CD4-positive, CD25-positive, alpha-beta regulatory T cell (primary cell): Measurements from ENCODE around the gene ZFP57. TPM values are rescaled to one million over a fixed set of nuclear protein-coding genes. Genes with fewer than 3 reads are reported as not detected.

Experiments
- ATAC-seq, 2 donors: fragments of 150-1000 bp; cut with Tn5 transposase; one replicate each; pipeline ENCODE4 v1.10.0; 2021; ENCODE audit warnings: low read depth in 2 of 2, moderate number of reproducible peaks in 2 of 2, moderate library complexity in 1 of 2
- DNase-seq, 3 donors: peaks; one replicate each; pipeline versions ENCODE4 v3.0.0 to v3.0.0-alpha.2; 2012 to 2022; ENCODE audit warnings: mixed read lengths in 1 of 3
- H3K27ac ChIP-seq: one replicate; pipeline ENCODE4 v1.7.0; 2013; ENCODE audit warnings: mild to moderate bottlenecking, low read length; ENCODE audit not compliant: insufficient read depth, poor library complexity, severe bottlenecking
- H3K27me3 ChIP-seq: one replicate; pipeline ENCODE4 v1.7.0; 2013; ENCODE audit warnings: low read length; ENCODE audit not compliant: control insufficient read depth, insufficient read depth
- H3K36me3 ChIP-seq: one replicate; pipeline ENCODE4 v1.7.0; 2013; ENCODE audit warnings: mild to moderate bottlenecking, low read length, moderate library complexity; ENCODE audit not compliant: control insufficient read depth, insufficient read depth
- H3K4me1 ChIP-seq: 2 replicates; pipeline ENCODE4 v1.7.0; 2013; ENCODE audit warnings: mild to moderate bottlenecking, low read length; ENCODE audit not compliant: insufficient read depth, control insufficient read depth, poor library complexity, severe bottlenecking
- H3K4me3 ChIP-seq: one replicate; pipeline ENCODE4 v1.7.0; 2013; ENCODE audit warnings: low read depth, mild to moderate bottlenecking, low read length, moderate library complexity
- H3K9me3 ChIP-seq, 2 experiments: 1 replicate in 1 of 2; 2 replicates in 1 of 2; pipeline ENCODE4 v1.7.0; 2013; ENCODE audit warnings: low read length in 2 of 2, mild to moderate bottlenecking in 1 of 2, moderate library complexity in 1 of 2; ENCODE audit not compliant: control insufficient read depth in 2 of 2
- H3K27ac Mint-ChIP-seq, 3 donors: one replicate each; pipeline ENCODE4 v1.8.0; 2020 to 2022; ENCODE audit warnings: mild to moderate bottlenecking in 3 of 3, mixed read lengths in 3 of 3, moderate library complexity in 2 of 3
- H3K27me3 Mint-ChIP-seq: one replicate; pipeline ENCODE4 v1.8.0; 2022; ENCODE audit warnings: mild to moderate bottlenecking, mixed read lengths
- H3K36me3 Mint-ChIP-seq: one replicate; pipeline ENCODE4 v1.8.0; 2020; ENCODE audit warnings: mixed read lengths
- H3K4me1 Mint-ChIP-seq, 4 donors: one replicate each; pipeline ENCODE4 v1.8.0; 2020 to 2022; ENCODE audit warnings: mixed read lengths in 4 of 4, mild to moderate bottlenecking in 1 of 4
- H3K4me3 Mint-ChIP-seq, 4 donors: one replicate each; pipeline ENCODE4 v1.8.0; 2020 to 2022; ENCODE audit warnings: mild to moderate bottlenecking in 4 of 4, mixed read lengths in 4 of 4, moderate library complexity in 3 of 4
- H3K9me3 Mint-ChIP-seq, 7 donors: one replicate each; pipeline ENCODE4 v1.8.0; 2020 to 2022; ENCODE audit warnings: mixed read lengths in 7 of 7, mild to moderate bottlenecking in 3 of 7, moderate library complexity in 2 of 7
- polyA plus RNA-seq, 4 donors: library from polyadenylated mRNA; unstranded; fragments of 300-500 nt; fragmentation: Illumina TruSeq; gene quantifications; one replicate each; pipeline ENCODE4 v1.2.3, GENCODE V29; 2021
- total RNA-seq: library from RNA; stranded (reverse); gene quantifications from one replicate; pipeline ENCODE4 v1.2.3, GENCODE V29; 2022

The ZFP57 gene
- total RNA-seq (2.4 TPM), polyA plus RNA-seq (1 to 10 TPM in 2 of 4 donors, not detected in 2; 1.0 to 4.8 TPM)

DNA sequence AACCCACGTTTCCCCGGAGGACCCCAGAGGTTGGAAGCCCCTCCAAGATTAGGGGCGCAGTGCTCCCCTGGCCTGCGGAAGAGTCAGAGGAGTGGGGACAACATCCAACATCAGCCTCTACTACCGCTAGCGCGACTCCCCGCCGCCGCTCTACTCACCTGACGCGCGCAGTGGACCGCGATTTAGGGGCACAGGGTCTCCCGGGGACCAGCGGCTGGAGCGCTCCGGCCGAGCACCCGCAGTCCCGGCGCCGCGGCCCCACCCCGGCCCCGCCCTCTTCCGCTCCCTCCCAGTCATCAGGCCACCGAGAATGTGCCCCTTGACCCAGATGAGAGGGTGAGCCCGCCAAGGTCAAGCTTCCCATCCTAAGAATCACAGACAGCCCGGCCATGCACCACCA lies at the start of gene ZFP57:
TSS of gene ZFP57 (minus strand) at position 249 of the 400 bp plus-strand sequence. CDS start 4,149 bp downstream, outside the sequence.
- ATAC-seq (no peak), DNase-seq (no peak)
- H3K27me3 ChIP-seq, result no peaks in the 10 kb centered on the region
- Mint-ChIP-seq H3K4me3 (peak within 1 kb of the TSS in 2 of 4 donors; percentile 78 to 84), H3K27me3 (peaks cover 38% of the 10 kb centered on the region), H3K36me3 (no peaks in the 10 kb centered on the region), H3K9me3 (no peaks in the 10 kb centered on the region), H3K4me1 (peaks cover 0 to 14% (median 8%) of the 10 kb centered on the region in 4 donors), H3K27ac (no peak within 1 kb of the TSS)
- no peaks in the 10 kb centered on the region for H3K9me3 ChIP-seq
- no peaks in the 10 kb centered on the region for H3K4me1 ChIP-seq
- no peaks in the 10 kb centered on the region for H3K36me3 ChIP-seq
- H3K27ac ChIP-seq, result no peak within 1 kb of the TSS
- no peak within 1 kb of the TSS for H3K4me3 ChIP-seq

DNA sequence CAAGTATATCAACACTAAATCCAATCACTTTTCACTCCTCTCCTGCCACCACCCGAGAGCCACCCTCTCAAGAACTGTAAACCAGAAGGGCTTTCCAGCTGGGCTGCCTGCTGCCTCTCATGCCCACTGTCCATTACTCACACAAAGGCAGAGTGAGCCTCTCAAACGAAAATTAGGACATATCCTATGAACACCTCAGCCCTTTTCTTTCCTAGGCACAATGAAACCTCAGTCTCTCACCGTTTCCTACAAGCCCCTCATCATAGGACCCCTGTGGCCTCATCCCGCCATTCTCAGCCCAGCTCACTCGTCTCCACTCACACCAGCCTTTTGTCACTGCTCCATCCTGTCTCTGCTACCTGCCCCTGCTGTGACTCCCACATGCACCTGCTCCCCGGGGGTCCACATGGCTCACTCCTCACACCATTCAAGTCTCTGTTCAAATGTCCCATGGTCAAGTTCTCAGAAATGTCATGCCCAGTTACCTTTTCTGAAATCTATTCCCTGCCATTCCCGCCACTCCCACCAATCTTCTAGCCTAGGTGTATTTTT lies 49.7 kb upstream of the ZFP57 start:
- Mint-ChIP-seq H3K4me3 (peak overlapping the region in 2 of 4 donors; percentile 12 to 13), H3K36me3 (peaks cover 27% of the 10 kb centered on the region), H3K27ac (peak overlapping the region; percentile 54 to 95 (median 88)), H3K27me3 (no peaks in the 10 kb centered on the region), H3K9me3 (no peaks in the 10 kb centered on the region), H3K4me1 (peaks cover 30 to 63% (median 45%) of the 10 kb centered on the region in 4 donors)
- Histone ChIP-seq H3K4me1 (peaks cover 33% of the 10 kb centered on the region), H3K27me3 (no peaks in the 10 kb centered on the region), H3K36me3 (peaks cover 28% of the 10 kb centered on the region), H3K9me3 (no peaks in the 10 kb centered on the region), H3K27ac (no peak overlapping the region), H3K4me3 (no peak overlapping the region)
- DNase-seq, result no peak
- ATAC-seq, result no peak

DNA sequence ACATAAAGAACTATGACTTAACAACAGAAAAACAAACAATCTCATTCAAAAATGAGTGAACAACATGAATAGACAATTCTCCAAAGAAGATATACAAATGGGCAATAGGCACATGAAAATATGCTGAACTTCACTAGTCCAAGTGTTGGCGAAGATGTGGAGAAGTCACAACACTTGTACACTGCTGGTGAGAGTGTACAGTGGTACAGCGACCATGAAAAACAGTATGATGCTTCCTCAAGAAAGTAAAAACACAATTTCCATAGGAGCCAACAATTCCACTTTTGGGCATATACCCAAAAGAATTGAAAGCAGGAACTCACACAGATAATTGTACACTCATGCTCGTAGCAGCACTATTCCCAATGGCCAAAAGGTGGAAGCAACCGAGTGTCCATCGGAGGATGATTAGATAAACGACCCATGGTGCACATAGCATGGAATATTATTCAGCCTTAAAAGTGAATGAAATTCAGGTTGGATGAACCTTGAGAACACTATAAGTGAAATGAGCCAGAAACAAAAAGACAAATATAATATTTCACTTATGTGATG lies 48.9 kb upstream of the ZFP57 start:
- ATAC-seq, result no peak
- Histone ChIP-seq H3K27me3 (no peaks in the 10 kb centered on the region), H3K36me3 (peaks cover 35% of the 10 kb centered on the region), H3K27ac (peak overlapping the region; percentile 62), H3K9me3 (no peaks in the 10 kb centered on the region), H3K4me3 (no peak overlapping the region), H3K4me1 (peaks cover 41% of the 10 kb centered on the region)
- peaks cover 30 to 71% (median 49%) of the 10 kb centered on the region in 4 donors for H3K4me1 Mint-ChIP-seq
- no peaks in the 10 kb centered on the region for H3K9me3 Mint-ChIP-seq
- peaks cover 33% of the 10 kb centered on the region for H3K36me3 Mint-ChIP-seq
- H3K4me3 Mint-ChIP-seq, result peak overlapping the region in 1 of 4 donors; percentile 12
- H3K27ac Mint-ChIP-seq, result peak overlapping the region in 2 of 3 donors; percentile 28 to 54
- DNase-seq, result no peak
- H3K27me3 Mint-ChIP-seq, result no peaks in the 10 kb centered on the region

DNA sequence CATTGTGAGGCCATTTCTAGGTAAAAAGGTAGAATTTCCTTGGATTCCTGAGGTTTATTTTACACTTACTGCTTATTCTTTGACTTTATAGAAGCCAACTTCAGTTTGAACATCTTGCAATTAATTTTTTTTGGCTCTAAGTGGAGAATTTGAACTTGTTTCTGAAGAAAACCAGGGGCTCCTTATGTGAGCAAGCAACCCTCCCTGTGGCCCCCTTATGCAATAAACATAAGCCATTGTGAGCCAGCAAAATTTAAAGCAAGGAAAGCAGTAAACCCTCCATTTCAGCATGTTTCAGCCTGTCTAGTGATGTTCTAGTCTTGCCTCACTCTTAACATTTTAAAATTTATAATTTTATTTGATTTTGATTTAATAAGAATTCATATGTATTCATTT lies 47.9 kb upstream of the ZFP57 start:
- peak overlapping the region; percentile 62 for H3K27ac ChIP-seq
- ATAC-seq (no peak), DNase-seq (no peak)
- peaks cover 30 to 75% (median 46%) of the 10 kb centered on the region in 4 donors for H3K4me1 Mint-ChIP-seq
- H3K9me3 ChIP-seq, result no peaks in the 10 kb centered on the region
- peak overlapping the region; percentile 39 to 54 (median 48) for H3K27ac Mint-ChIP-seq
- no peaks in the 10 kb centered on the region for H3K27me3 ChIP-seq
- no peak overlapping the region for H3K4me3 ChIP-seq
- H3K4me1 ChIP-seq, result peaks cover 48% of the 10 kb centered on the region
- H3K36me3 Mint-ChIP-seq, result peaks cover 42% of the 10 kb centered on the region
- no peaks in the 10 kb centered on the region for H3K27me3 Mint-ChIP-seq
- peaks cover 43% of the 10 kb centered on the region for H3K36me3 ChIP-seq
- peak overlapping the region in 2 of 4 donors; percentile 84 to 100 for H3K4me3 Mint-ChIP-seq
- H3K9me3 Mint-ChIP-seq, result no peaks in the 10 kb centered on the region

DNA sequence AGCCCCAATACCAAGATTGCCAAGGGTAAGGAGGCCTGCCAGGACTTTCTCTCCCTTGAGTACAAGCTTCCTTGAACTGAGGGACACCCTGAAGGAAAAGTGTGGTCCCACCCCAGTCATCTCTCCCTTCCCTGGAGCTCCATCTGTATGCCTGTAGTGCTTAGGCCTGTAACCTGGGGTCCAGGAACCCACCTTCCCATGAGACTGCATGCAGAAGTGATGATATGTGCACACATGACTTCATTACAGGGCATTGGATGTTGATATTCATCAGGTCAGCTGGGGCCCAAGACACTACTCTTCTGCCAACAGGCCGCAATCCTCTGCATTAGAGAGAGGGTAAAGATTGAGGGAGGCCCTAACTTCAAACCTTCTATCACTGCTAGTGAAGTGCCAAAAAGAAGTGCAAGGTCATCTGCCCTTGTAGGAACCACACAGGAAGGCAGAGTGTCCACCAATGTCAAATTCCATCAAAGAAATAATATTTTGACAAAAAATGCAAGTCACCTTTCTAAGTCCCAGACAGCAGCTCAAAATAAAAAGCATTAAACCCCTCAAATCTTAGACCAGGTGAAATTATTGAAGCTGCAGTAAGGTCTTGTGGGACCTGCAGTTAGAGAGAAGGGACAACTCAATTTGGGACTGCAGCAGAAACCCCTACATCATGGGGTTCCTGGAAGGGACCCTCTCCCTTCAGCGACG lies 47.4 kb upstream of the ZFP57 start:
- Histone ChIP-seq H3K36me3 (peaks cover 43% of the 10 kb centered on the region), H3K9me3 (no peaks in the 10 kb centered on the region), H3K4me1 (peaks cover 48% of the 10 kb centered on the region), H3K27ac (peak overlapping the region; percentile 62), H3K27me3 (no peaks in the 10 kb centered on the region), H3K4me3 (peak overlapping the region; percentile 17)
- ATAC-seq, result no peak
- Mint-ChIP-seq H3K36me3 (peaks cover 42% of the 10 kb centered on the region), H3K27ac (peak overlapping the region; percentile 39 to 54 (median 48)), H3K27me3 (no peaks in the 10 kb centered on the region), H3K4me3 (peak overlapping the region in 2 of 4 donors; percentile 84 to 100), H3K4me1 (peaks cover 30 to 75% (median 46%) of the 10 kb centered on the region in 4 donors), H3K9me3 (no peaks in the 10 kb centered on the region)
- no peak for DNase-seq

DNA sequence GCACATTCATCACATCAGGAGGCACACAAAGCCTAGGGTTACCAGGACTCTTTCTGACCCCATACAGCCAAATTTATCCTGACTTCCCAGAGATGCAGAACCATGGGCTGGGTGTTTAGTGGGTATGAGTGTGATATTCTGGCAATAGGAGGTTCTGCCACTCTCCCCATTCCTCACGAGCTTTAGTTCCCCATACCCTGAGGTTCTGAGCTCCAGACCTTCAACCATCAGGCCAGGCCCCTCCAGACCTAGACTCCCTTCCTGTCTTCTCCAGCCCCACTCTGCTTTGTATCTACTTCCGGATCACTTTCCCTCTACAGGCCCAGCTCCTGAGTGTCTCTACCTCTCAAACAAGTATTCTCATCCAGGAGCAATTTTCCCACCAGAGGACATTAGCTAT lies 46.7 kb upstream of the ZFP57 start:
- Histone ChIP-seq H3K27ac (peak overlapping the region; percentile 44), H3K4me3 (peak overlapping the region; percentile 17), H3K36me3 (peaks cover 43% of the 10 kb centered on the region), H3K4me1 (peaks cover 51% of the 10 kb centered on the region), H3K9me3 (no peaks in the 10 kb centered on the region), H3K27me3 (no peaks in the 10 kb centered on the region)
- ATAC-seq, result no peak
- Mint-ChIP-seq H3K27me3 (no peaks in the 10 kb centered on the region), H3K4me3 (peak overlapping the region in 3 of 4 donors; percentile 32 to 100 (median 95)), H3K27ac (peak overlapping the region; percentile 4 to 76 (median 49)), H3K36me3 (peaks cover 42% of the 10 kb centered on the region), H3K4me1 (peaks cover 30 to 81% (median 49%) of the 10 kb centered on the region in 4 donors), H3K9me3 (no peaks in the 10 kb centered on the region)
- DNase-seq, result no peak

DNA sequence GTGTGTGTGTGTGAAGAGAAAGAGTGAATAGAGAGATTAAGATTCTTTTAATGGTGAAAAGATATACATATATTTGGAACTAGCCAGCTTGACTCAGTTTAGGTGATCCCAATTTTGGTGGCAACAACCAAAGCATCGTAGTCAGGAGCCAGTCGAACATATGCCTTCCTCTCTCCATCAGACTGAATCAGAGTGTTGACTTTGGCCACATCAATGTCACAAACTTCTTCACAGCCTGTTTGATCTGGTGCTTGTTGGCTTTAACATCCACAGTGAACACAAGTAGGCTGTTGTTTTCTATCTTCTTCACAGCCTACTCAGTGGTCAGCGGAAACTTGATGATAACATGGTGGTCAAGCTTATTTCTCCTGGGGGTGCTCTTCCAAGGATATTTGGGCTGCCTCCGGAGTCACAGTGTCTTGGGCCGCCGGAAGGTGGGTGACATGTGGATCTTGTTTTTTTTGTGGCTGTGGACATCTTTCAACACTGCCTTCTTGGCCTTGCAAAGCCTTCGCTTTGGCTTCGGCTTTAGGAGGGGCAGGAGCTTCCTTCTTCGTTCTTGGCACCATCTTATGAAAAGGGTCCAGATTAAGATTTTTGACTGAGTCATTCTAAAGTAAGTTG lies 45.7 kb upstream of the ZFP57 start:
- Mint-ChIP-seq H3K36me3 (peaks cover 42% of the 10 kb centered on the region), H3K4me3 (peak overlapping the region; percentile 75 to 100 (median 92)), H3K9me3 (no peaks in the 10 kb centered on the region), H3K27me3 (no peaks in the 10 kb centered on the region), H3K4me1 (peaks cover 30 to 87% (median 50%) of the 10 kb centered on the region in 4 donors), H3K27ac (peak overlapping the region in 2 of 3 donors; percentile 57 to 76)
- no peak for ATAC-seq
- H3K9me3 ChIP-seq, result no peaks in the 10 kb centered on the region
- no peak for DNase-seq
- peak overlapping the region; percentile 91 for H3K4me3 ChIP-seq
- H3K27me3 ChIP-seq, result no peaks in the 10 kb centered on the region
- H3K36me3 ChIP-seq, result peaks cover 43% of the 10 kb centered on the region
- peaks cover 54% of the 10 kb centered on the region for H3K4me1 ChIP-seq
- H3K27ac ChIP-seq, result peak overlapping the region; percentile 44
